Smooth muscle cell of the coronary artery (primary cell): ENCODE data around the gene FCER2. TPM values are rescaled to one million over a fixed set of nuclear protein-coding genes. Genes with fewer than 3 reads are reported as not detected.

Source experiments
- total RNA-seq: library from RNA; depleted of rRNA; stranded (reverse); fragments of >200 nt; gene quantifications from 2 replicates; pipeline ENCODE4 v1.2.3, GENCODE V29; 2014; ENCODE audit warnings: low replicate concordance

FCER2 gene, protein sequence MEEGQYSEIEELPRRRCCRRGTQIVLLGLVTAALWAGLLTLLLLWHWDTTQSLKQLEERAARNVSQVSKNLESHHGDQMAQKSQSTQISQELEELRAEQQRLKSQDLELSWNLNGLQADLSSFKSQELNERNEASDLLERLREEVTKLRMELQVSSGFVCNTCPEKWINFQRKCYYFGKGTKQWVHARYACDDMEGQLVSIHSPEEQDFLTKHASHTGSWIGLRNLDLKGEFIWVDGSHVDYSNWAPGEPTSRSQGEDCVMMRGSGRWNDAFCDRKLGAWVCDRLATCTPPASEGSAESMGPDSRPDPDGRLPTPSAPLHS
- not detected in 2 replicates for total RNA-seq

DNA sequence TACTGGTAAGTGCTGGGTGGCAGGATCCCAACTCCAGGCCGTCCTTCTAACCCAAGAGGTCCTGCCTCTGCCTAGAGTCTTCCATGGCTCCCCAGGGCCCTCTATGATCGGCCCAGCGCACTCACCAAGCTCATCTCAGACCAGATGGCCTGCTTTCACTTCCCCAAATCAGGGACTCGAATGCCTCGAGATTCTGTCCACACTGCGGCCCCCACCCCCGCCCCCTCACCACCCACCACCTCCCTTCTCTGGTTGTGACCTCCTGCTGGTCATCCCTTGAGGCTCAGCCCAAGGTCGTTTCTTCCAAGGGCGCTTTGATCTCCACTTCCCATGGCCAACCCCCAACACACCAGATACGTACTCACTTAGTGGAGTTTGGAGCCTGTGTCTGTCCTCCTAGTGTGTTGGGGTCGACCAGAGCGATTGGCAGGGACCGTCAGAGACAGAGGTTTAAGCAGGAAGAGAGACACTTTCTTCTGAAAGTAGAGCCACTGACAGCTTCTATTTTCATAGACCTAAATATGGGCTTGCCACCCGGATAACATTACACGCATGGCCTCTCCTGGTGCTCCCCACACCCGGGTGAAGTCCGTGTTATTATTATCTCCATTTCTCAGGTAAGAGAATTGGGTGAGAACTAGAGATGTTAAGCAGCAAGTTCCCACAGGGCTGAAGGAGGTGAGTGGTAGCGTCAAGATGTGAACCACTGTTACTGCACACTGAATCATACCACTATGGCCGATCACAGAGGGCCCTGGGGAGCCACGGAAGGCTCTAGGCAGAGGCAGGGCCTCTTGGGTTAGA lies at the start of gene FCER2:
Gene FCER2, minus strand, starts transcription at position 478 of the 804 bp plus-strand sequence. CDS start 2,371 bp downstream, outside the sequence.

GRCh38 chr19:7746903-7747884 lies 45.3 kb upstream of the FCER2 start, which contains the start of gene CD209:
TSS of gene CD209 (minus strand) at chr19:7747534. CDS start at chr19:7747511, 23 bp downstream.

GRCh38 chr19:7732045-7732444 lies 30.1 kb upstream of the FCER2 start, which contains the start of gene CLEC4G:
TSS of gene CLEC4G (minus strand) at chr19:7732110. CDS start at chr19:7732102, 8 bp downstream.

DNA sequence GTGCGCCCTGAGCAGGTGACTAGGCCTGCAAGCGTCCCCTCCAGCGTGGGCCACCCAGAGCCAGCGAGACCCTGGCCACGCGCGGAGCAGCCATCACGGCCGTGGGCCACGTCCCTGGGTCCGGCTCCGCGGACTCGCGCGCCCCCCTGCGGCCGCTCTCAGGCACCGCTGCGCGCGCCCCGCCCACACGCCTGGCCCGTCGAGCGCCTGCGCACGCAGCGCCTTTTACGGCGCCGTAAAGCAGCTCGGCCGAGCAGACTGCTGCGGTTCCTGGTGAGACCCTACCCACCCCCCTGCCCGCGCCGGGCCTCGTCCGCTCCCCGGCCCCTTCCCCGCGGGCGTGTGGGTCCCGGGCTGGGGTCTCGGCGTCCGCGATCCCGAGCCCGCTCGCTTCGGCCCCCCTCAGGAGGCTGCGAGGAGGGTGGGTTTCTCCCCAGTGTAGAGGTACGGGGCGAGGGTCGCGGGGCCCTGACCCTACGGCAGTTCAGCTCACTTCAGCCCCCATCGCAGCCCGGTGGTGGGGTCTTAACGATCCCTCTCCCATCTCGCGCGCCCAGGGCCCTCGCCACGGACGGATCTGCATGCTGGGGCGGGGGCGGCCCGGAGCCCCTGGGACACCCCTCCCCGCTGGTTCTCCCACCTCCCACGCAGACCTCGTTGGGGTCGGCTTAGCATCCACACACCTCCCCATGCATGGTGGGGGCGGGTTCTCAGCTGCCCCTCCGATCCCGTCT lies 21.2 kb downstream of the FCER2 start, which contains the start of gene TRAPPC5:
Gene TRAPPC5, plus strand, starts transcription at position 228 of the 734 bp plus-strand sequence. CDS start 1,421 bp downstream, outside the sequence.

DNA sequence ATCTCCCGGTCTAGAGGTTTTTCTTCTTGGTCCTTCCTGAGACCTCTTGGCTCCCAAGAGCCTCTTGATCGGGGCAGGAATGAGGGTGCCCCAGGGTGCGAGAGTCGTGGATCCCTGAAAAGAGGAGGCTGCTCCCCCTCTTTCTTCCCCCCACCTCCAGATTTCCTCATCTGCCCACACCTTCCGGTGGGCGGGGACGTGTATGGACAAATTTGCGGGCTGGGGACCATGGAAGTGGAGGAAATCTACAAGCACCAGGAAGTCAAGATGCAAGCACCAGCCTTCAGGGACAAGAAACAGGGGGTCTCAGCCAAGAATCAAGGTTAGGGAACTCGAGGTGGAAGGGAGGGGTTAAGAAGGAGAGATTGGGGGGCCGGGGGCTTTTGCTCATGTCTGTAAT lies 25.1 kb downstream of the FCER2 start, which contains the start of gene MCEMP1:
Gene MCEMP1, plus strand, starts transcription at position 237 of the 400 bp plus-strand sequence. Its CDS starts 31 bp downstream, at position 268.

DNA sequence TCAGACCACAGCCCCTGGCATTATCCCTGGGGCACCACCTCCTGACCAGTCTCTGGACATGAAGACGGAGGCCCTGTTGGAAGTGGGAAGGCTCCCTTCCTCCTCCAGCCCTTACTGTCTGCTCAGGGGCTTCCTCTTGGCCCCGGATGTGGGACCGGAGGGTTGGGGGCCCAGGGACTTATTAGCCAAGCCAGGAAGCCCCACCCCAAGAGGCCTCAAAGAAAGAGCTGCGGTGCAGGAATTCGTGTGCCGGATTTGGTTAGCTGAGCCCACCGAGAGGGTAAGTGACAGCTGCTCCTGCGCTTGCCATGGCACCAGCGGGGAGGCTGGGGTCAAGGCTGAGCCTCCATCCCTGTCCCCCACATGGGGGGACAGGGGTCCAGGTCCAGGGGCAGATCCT lies 33.1 kb downstream of the FCER2 start, which contains the start of gene RETN:
Gene RETN, plus strand, starts transcription at position 208 of the 400 bp plus-strand sequence. CDS start 278 bp downstream, outside the sequence.

Other genes starting within 250 kb of the FCER2 start
- gene PEX11G, start 213.1 kb downstream of the FCER2 start, total RNA-seq = 1.5 and 2.9 TPM in 2 replicates
- 3.9 and 10.6 TPM in 2 replicates for gene ZNF358, start 186.0 kb downstream of the FCER2 start, total RNA-seq
- gene MCOLN1, start 179.5 kb downstream of the FCER2 start, total RNA-seq = 4.5 and 15.9 TPM in 2 replicates
- 51.8 and 111 TPM in 2 replicates for gene PNPLA6, start 166.4 kb downstream of the FCER2 start, total RNA-seq
- gene CAMSAP3, start 106.3 kb downstream of the FCER2 start, total RNA-seq = under 0.01 TPM in 1 of 2 replicates, not detected in the other
- gene XAB2, start 72.6 kb downstream of the FCER2 start, total RNA-seq = 23.5 and 24.5 TPM in 2 replicates
- gene PET100, start 72.3 kb downstream of the FCER2 start, total RNA-seq = 35.3 and 48.3 TPM in 2 replicates
- not detected in 2 replicates for gene PCP2, start 68.4 kb downstream of the FCER2 start, total RNA-seq
- 17.8 and 37.1 TPM in 2 replicates for gene STXBP2, start 65.0 kb downstream of the FCER2 start, total RNA-seq
- gene RETN, start 33.1 kb downstream of the FCER2 start, total RNA-seq = not detected in 2 replicates
- not detected in 2 replicates for gene MCEMP1, start 25.0 kb downstream of the FCER2 start, total RNA-seq
- gene TRAPPC5, start 21.3 kb downstream of the FCER2 start, total RNA-seq = 164 and 360 TPM in 2 replicates
- not detected in 2 replicates for gene CLEC4G, start 30.0 kb upstream of the FCER2 start, total RNA-seq
- gene CD209, start 45.4 kb upstream of the FCER2 start, total RNA-seq = not detected in 2 replicates
- gene CLEC4M, start 61.1 kb upstream of the FCER2 start, total RNA-seq = not detected in 2 replicates
- gene EVI5L, start 128.1 kb upstream of the FCER2 start, total RNA-seq = 13.1 and 16.2 TPM in 2 replicates
- gene PRR36, start 172.3 kb upstream of the FCER2 start, total RNA-seq = not detected in 2 replicates
- 4.3 and 5.6 TPM in 2 replicates for gene LRRC8E, start 186.4 kb upstream of the FCER2 start, total RNA-seq
- 8.1 and 9.4 TPM in 2 replicates for gene MAP2K7, start 201.7 kb upstream of the FCER2 start, total RNA-seq
- 1.3 TPM in 1 of 2 replicates, not detected in the other for gene TGFBR3L, start 212.7 kb upstream of the FCER2 start, total RNA-seq
- 7.3 and 13.7 TPM in 2 replicates for gene SNAPC2, start 218.2 kb upstream of the FCER2 start, total RNA-seq
- 0.12 and 2.8 TPM in 2 replicates for gene CTXN1, start 224.0 kb upstream of the FCER2 start, total RNA-seq
- gene TIMM44, start 241.5 kb upstream of the FCER2 start, total RNA-seq = 56.6 and 66.4 TPM in 2 replicates